GM23338 (cell line): ENCODE data around the gene FRMD1. TPM values are rescaled to one million over a fixed set of nuclear protein-coding genes. Genes with fewer than 3 reads are reported as not detected.
A peak's percentile ranks its signal among the peaks of the same experiment; 100 is the strongest.

ENCODE experiments used
- ATAC-seq: fragments of 200-7000 bp; cut with Tn5 transposase; 3 replicates; pipeline ENCODE4 v1.9.1; 2020
- DNase-seq: peaks from one replicate; pipeline ENCODE4 v3.0.0-alpha.2; 2015; ENCODE audit warnings: low spot score
- H2AFZ ChIP-seq: fragments of 200-600 bp; sonication (generic); 2 replicates; pipeline ENCODE4 v1.8.0; 2016; ENCODE audit warnings: antibody characterized with exemption, mild to moderate bottlenecking, moderate library complexity
- H3F3A ChIP-seq: fragments of 200-600 bp; sonication (generic); replicated peaks from 2 replicates; pipeline ENCODE4 v1.8.0; 2017; ENCODE audit warnings: antibody characterized with exemption, mixed run types, low read depth
- H3K27ac ChIP-seq: fragments of 200-600 bp; sonication (generic); 2 replicates; pipeline ENCODE4 v1.6.1; 2016; ENCODE audit warnings: low read depth
- H3K27me3 ChIP-seq: fragments of 200-600 bp; sonication (generic); 2 replicates; pipeline ENCODE4 v1.8.0; 2016; ENCODE audit warnings: mild to moderate bottlenecking, mixed run types, moderate library complexity; ENCODE audit not compliant: insufficient read depth
- H3K36me3 ChIP-seq: fragments of 200-600 bp; sonication (generic); 2 replicates; pipeline ENCODE4 v1.8.0; 2016; ENCODE audit warnings: mild to moderate bottlenecking; ENCODE audit not compliant: insufficient read depth
- H3K4me1 ChIP-seq: fragments of 200-600 bp; sonication (generic); 2 replicates; pipeline ENCODE4 v1.8.0; 2016; ENCODE audit warnings: mild to moderate bottlenecking, moderate library complexity; ENCODE audit not compliant: insufficient read depth
- H3K4me2 ChIP-seq: fragments of 200-600 bp; sonication (generic); 2 replicates; pipeline ENCODE4 v1.7.1; 2017; ENCODE audit warnings: mixed run types
- H3K4me3 ChIP-seq: fragments of 200-600 bp; sonication (generic); 2 replicates; pipeline ENCODE4 v1.6.1; 2016; ENCODE audit warnings: mixed run types
- H3K79me2 ChIP-seq: fragments of 200-600 bp; sonication (generic); replicated peaks from 2 replicates; pipeline ENCODE4 v1.8.0; 2017; ENCODE audit warnings: mild to moderate bottlenecking; ENCODE audit not compliant: insufficient read depth
- H3K9me2 ChIP-seq: fragments of 200-600 bp; sonication (generic); 2 replicates; pipeline ENCODE4 v1.8.0; 2017; ENCODE audit not compliant: insufficient read depth
- H4K20me1 ChIP-seq: fragments of 200-600 bp; sonication (generic); replicated peaks from 2 replicates; pipeline ENCODE4 v1.8.0; 2017; ENCODE audit warnings: mild to moderate bottlenecking; ENCODE audit not compliant: insufficient read depth
- H3K27ac Mint-ChIP-seq: 2 replicates; pipeline ENCODE4 v1.8.0; 2020; ENCODE audit warnings: inconsistent platforms, mild to moderate bottlenecking, moderate library complexity, mixed read lengths
- H3K27me3 Mint-ChIP-seq: 3 replicates; pipeline ENCODE4 v1.8.0; 2022; ENCODE audit warnings: low read depth, mild to moderate bottlenecking, moderate library complexity, mixed read lengths, inconsistent platforms; ENCODE audit not compliant: insufficient read depth, poor library complexity
- H3K36me3 Mint-ChIP-seq: 3 replicates; pipeline ENCODE4 v1.8.0; 2021; ENCODE audit warnings: low read depth, mild to moderate bottlenecking, inconsistent platforms, moderate library complexity, mixed read lengths
- H3K4me1 Mint-ChIP-seq: 3 replicates; pipeline ENCODE4 v1.8.0; 2020; ENCODE audit warnings: mild to moderate bottlenecking, inconsistent platforms, mixed read lengths
- H3K4me3 Mint-ChIP-seq: 3 replicates; pipeline ENCODE4 v1.8.0; 2021; ENCODE audit warnings: moderate library complexity, mild to moderate bottlenecking, inconsistent platforms, mixed read lengths
- H3K9me3 Mint-ChIP-seq: 3 replicates; pipeline ENCODE4 v1.8.0; 2020; ENCODE audit warnings: moderate library complexity, mild to moderate bottlenecking, inconsistent platforms, mixed read lengths
- CTCF ChIP-seq, 2 experiments: fragments of 200-600 bp in 1 of 2; sonication (generic) in 1 of 2; conservative IDR thresholded peaks; 2 replicates each; pipeline versions ENCODE4 v1.5.1 to v1.6.1; 2016 to 2017; ENCODE audit warnings: antibody characterized with exemption in 2 of 2, low read depth in 2 of 2, mild to moderate bottlenecking in 2 of 2, moderate library complexity in 1 of 2
- ETS1 ChIP-seq: IDR thresholded peaks from 2 replicates; pipeline ENCODE4 v1.6.1; 2016; ENCODE audit warnings: antibody characterized with exemption
- EZH2phosphoT487 ChIP-seq: fragments of 200-600 bp; sonication (generic); IDR thresholded peaks from one replicate; pipeline ENCODE4 v1.8.1; 2018; ENCODE audit warnings: antibody characterized with exemption; ENCODE audit not compliant: unreplicated experiment
- NANOG ChIP-seq: IDR thresholded peaks from 2 replicates; pipeline ENCODE4 v1.6.1; 2016; ENCODE audit warnings: antibody characterized with exemption, borderline replicate concordance
- POLR2AphosphoS5 ChIP-seq: IDR thresholded peaks from 2 replicates; pipeline ENCODE4 v1.6.1; 2016; ENCODE audit warnings: antibody characterized with exemption, low read depth
- ZNF114 ChIP-seq: fragments of 250-450 bp; sonication (Bioruptor Pico); IDR thresholded peaks from 2 replicates; pipeline ENCODE4 v1.5.0; 2020; ENCODE audit warnings: mild to moderate bottlenecking, moderate library complexity
- polyA plus RNA-seq: library from polyadenylated mRNA; unstranded; fragments of >200 nt; fragmentation: Nextera tagmentation; extraction: Ambion mirVana; gene quantifications from 2 replicates; pipeline ENCODE4 v1.2.1, GENCODE V29; 2016
- total RNA-seq: library from RNA; depleted of rRNA; stranded (reverse); fragments of >200 nt; shearing (Covaris generic); gene quantifications from 2 replicates; pipeline ENCODE4 v1.2.3, GENCODE V29; 2014
- TF ChIP-seq, protein P1 (sequence below): IDR thresholded peaks from one replicate; pipeline ENCODE4 v1.6.1; 2018; ENCODE audit warnings: antibody characterized with exemption; ENCODE audit not compliant: unreplicated experiment

Gene FRMD1
- total and polyA plus RNA-seq, 2 experiments from 2014 or later: 1.0 to 2.0 TPM

- no peak for TF ChIP-seq NANOG
Measured at GRCh38 chr6:168100011-168100802, 21.2 kb upstream of the FRMD1 start (continued).

GRCh38 chr6:168099201-168100010, 20.4 kb upstream of the FRMD1 start:
- 0 out of 2 replicates have a peak overlapping the region, but pooled peaks have one; percentile 32 for H3K4me2 ChIP-seq
- H3K36me3 ChIP-seq: no peaks in the 10 kb centered on the region
- ATAC-seq: peak; percentile 31
- no peak overlapping the region for H3K27ac ChIP-seq
- H3K27me3 ChIP-seq: peaks cover 34% of the 10 kb centered on the region
- H4K20me1 ChIP-seq: no peaks in the 10 kb centered on the region
- peaks cover 52% of the 10 kb centered on the region for H3K4me1 Mint-ChIP-seq
- H3K9me3 Mint-ChIP-seq: no peaks in the 10 kb centered on the region
- no peaks in the 10 kb centered on the region for H3K79me2 ChIP-seq
- H3K4me3 Mint-ChIP-seq: no peak overlapping the region
- no peak overlapping the region for H2AFZ ChIP-seq
- H3K4me3 ChIP-seq: no peak overlapping the region
- no peak overlapping the region for H3K27ac Mint-ChIP-seq
- peak; percentile 51 for DNase-seq
- TF ChIP-seq CTCF (conservative IDR thresholded peaks at IDR 0.05; ENCODE audit: low read depth in 2 of 2) (no peak), ZNF114 (CRISPR knock-in tag) (no peak), POLR2AphosphoS5 (no peak), ETS1 (no peak), EZH2phosphoT487 (no peak)
- TF ChIP-seq, protein P1, sequence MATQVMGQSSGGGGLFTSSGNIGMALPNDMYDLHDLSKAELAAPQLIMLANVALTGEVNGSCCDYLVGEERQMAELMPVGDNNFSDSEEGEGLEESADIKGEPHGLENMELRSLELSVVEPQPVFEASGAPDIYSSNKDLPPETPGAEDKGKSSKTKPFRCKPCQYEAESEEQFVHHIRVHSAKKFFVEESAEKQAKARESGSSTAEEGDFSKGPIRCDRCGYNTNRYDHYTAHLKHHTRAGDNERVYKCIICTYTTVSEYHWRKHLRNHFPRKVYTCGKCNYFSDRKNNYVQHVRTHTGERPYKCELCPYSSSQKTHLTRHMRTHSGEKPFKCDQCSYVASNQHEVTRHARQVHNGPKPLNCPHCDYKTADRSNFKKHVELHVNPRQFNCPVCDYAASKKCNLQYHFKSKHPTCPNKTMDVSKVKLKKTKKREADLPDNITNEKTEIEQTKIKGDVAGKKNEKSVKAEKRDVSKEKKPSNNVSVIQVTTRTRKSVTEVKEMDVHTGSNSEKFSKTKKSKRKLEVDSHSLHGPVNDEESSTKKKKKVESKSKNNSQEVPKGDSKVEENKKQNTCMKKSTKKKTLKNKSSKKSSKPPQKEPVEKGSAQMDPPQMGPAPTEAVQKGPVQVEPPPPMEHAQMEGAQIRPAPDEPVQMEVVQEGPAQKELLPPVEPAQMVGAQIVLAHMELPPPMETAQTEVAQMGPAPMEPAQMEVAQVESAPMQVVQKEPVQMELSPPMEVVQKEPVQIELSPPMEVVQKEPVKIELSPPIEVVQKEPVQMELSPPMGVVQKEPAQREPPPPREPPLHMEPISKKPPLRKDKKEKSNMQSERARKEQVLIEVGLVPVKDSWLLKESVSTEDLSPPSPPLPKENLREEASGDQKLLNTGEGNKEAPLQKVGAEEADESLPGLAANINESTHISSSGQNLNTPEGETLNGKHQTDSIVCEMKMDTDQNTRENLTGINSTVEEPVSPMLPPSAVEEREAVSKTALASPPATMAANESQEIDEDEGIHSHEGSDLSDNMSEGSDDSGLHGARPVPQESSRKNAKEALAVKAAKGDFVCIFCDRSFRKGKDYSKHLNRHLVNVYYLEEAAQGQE: no peak
- no peaks in the 10 kb centered on the region for H3K36me3 Mint-ChIP-seq
- H3K4me1 ChIP-seq: peaks cover 11% of the 10 kb centered on the region
- peaks cover 36% of the 10 kb centered on the region for H3K27me3 Mint-ChIP-seq
- H3F3A ChIP-seq: no peaks in the 10 kb centered on the region
- H3K9me2 ChIP-seq: no peaks in the 10 kb centered on the region
